GM12872 (cell line): ENCODE results near the gene MDFIC2.

Source experiments
- CTCF ChIP-seq: IDR thresholded peaks from 3 replicates; pipeline ENCODE4 v1.5.1; 2011; ENCODE audit warnings: low read depth, mild to moderate bottlenecking, low read length, moderate library complexity; ENCODE audit not compliant: insufficient read depth

Gene MDFIC2

GRCh38 chr3:70189884-70190473 lies 122.5 kb downstream of the MDFIC2 start:
- TF ChIP-seq CTCF: no peak

DNA sequence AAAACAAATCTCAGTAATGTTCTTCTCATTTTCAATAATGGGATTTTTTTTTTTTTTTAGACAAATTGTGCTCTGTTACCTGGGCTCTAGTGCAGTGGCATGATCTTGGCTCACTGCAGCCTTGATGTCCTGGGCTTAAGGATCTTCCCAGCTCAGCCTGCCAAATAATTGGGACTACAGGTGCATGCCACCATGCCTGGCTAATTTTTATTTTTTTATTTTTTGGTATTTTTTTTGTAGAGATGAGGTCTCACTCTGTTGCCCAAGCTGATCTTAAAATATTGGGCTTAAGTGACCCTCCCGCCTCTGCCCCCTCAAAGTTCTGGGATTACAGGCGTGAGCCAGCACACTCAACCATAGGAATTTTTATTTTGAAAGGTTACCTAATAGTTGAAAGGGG lies 126.2 kb downstream of the MDFIC2 start:
- no peak for TF ChIP-seq CTCF

DNA sequence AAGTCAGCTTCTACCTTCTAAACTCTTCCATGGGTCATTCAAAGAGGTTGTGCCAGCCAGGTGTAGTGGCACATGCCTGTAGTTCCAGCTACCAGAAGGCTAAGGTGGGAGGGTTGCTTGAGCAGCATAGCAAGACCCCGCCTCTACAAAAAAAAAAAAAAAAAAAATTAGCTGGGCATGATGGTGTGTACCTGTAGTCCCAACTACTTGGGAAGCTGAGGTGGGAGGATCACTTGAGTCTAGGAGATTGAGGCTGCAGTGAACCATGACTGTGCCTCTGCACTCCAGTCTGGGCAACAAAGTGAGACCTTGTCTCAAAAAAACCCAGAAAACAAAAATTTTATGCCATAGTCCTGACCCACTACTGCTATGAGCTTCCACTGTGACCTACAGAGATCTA lies 126.8 kb downstream of the MDFIC2 start:
- no peak for TF ChIP-seq CTCF

GRCh38 chr3:70183781-70184504 lies 128.5 kb downstream of the MDFIC2 start:
- no peak for TF ChIP-seq CTCF

- TF ChIP-seq CTCF: no peak
These were observed 130.3 kb downstream of the MDFIC2 start for GRCh38 chr3:70182166-70182565.

DNA sequence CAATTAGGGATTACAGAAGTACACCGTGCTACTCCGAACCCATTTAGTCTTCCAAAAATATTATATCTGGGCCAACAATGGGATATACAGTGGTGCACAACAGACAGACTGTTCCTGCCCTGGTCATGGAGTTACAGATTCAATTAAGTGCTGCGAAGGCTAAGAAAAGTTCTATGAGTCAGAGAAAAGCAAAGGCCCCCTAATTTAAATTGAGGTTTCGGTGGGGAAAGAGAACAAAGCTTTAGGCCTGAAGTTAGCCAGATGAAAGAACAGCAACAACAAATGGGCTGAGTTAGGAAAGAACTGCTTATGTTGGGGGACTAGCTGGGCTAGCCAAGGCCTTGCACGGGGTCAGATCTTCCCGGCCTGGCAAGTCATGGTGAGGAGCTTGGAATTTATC lies 131.8 kb downstream of the MDFIC2 start:
- TF ChIP-seq CTCF: no peak

DNA sequence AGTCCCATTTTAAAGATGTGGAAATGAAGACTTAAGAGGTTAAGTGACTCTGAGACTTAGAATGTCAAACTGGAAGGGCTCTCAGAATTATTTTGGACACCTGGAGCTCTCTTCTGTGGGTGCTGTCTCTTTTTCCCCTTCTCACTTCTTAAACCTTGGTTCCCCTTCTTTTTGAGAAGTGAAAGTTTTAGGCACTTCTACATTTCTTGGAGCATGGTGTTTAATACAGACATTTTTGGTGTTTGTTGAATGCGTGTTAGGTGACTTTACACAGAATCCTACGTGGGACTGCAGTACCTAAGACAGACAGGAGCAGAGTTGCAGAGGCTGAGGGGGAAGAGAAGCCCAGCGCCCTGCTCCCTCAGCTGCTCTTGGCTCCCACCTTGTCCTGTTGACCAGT lies 133.3 kb downstream of the MDFIC2 start:
- no peak for TF ChIP-seq CTCF
